T-cell (primary cell): Measurements from ENCODE around the gene LYSET. TPM values are rescaled to one million over a fixed set of nuclear protein-coding genes. Genes with fewer than 3 reads are reported as not detected.

ENCODE experiments used
- ATAC-seq, 4 experiments: fragments of 200-7000 bp in 3 of 4; fragments of 150-1000 bp in 1 of 4; cut with Tn5 transposase; replicated peaks in 1 of 4; 1 replicate in 3 of 4; 2 replicates in 1 of 4; pipeline ENCODE4 v1.10.0; 2021; ENCODE audit warnings: moderate library complexity in 3 of 4, mild to moderate bottlenecking in 2 of 4, moderate number of reproducible peaks in 1 of 4
- CTCF ChIA-PET, 2 donors: fragments of 300-600 bp; sonication (Branson Sonifier 250); formaldehyde crosslinking; loops; one replicate each; lab custom pipeline; 2022; ENCODE audit warnings: antibody characterized with exemption in 2 of 2; lab: Charles Lee
- POLR2A ChIA-PET, 2 donors: fragments of 300-600 bp; sonication (Branson Sonifier 250); formaldehyde crosslinking; loops; one replicate each; lab custom pipeline; 2022; ENCODE audit warnings: antibody characterized with exemption in 2 of 2; lab: Charles Lee
- DNase-seq, 35 experiments: peaks; one replicate each; pipeline versions ENCODE4 v3.0.0 to v3.0.0-alpha.2; 2013 to 2023
- H3K27ac ChIP-seq: one replicate; pipeline ENCODE4 v1.5.1; 2013; ENCODE audit warnings: low read length
- H3K27me3 ChIP-seq, 2 experiments: replicated peaks in 1 of 2; 1 replicate in 1 of 2; 2 replicates in 1 of 2; pipeline versions ENCODE4 v1.6.1 to v1.7.0; 2013; ENCODE audit warnings: low read length in 1 of 2, mixed read lengths in 1 of 2; ENCODE audit not compliant: control insufficient read depth in 2 of 2, insufficient read depth in 2 of 2; ENCODE audit errors: extremely low read depth in 1 of 2
- H3K36me3 ChIP-seq, 2 donors: 1 replicate in 1 of 2; 2 replicates in 1 of 2; pipeline versions ENCODE4 v1.6.1 to v1.7.0; 2013; ENCODE audit warnings: low read length in 1 of 2; ENCODE audit not compliant: control insufficient read depth in 2 of 2, insufficient read depth in 1 of 2; ENCODE audit errors: extremely low read depth in 1 of 2
- H3K4me1 ChIP-seq, 2 experiments: 1 replicate in 1 of 2; 2 replicates in 1 of 2; pipeline versions ENCODE4 v1.6.1 to v1.7.0; 2013; ENCODE audit warnings: low read length in 2 of 2, mixed read lengths in 1 of 2; ENCODE audit not compliant: insufficient read depth in 2 of 2, control insufficient read depth in 1 of 2; ENCODE audit errors: extremely low read depth in 1 of 2
- H3K4me3 ChIP-seq, 2 donors: 1 replicate in 1 of 2; 2 replicates in 1 of 2; pipeline versions ENCODE4 v1.5.1 to v1.7.0; 2013; ENCODE audit warnings: mild to moderate bottlenecking in 2 of 2, low read length in 1 of 2, moderate library complexity in 1 of 2; ENCODE audit not compliant: control insufficient read depth in 1 of 2; ENCODE audit errors: extremely low read depth in 1 of 2
- H3K9me3 ChIP-seq: 2 replicates; pipeline ENCODE4 v1.7.0; 2013
- H3K27ac Mint-ChIP-seq, 2 donors: one replicate each; pipeline ENCODE4 v1.8.0; 2020 to 2021; ENCODE audit warnings: mild to moderate bottlenecking in 2 of 2, mixed read lengths in 2 of 2
- H3K27me3 Mint-ChIP-seq, 2 donors: one replicate each; pipeline ENCODE4 v1.8.0; 2021 to 2022; ENCODE audit warnings: mixed read lengths in 2 of 2
- H3K36me3 Mint-ChIP-seq: one replicate; pipeline ENCODE4 v1.8.0; 2021; ENCODE audit warnings: mixed read lengths
- H3K4me1 Mint-ChIP-seq, 3 donors: one replicate each; pipeline ENCODE4 v1.8.0; 2020 to 2022; ENCODE audit warnings: mixed read lengths in 3 of 3, mild to moderate bottlenecking in 1 of 3
- H3K4me3 Mint-ChIP-seq, 3 donors: one replicate each; pipeline ENCODE4 v1.8.0; 2020 to 2022; ENCODE audit warnings: mild to moderate bottlenecking in 3 of 3, mixed read lengths in 3 of 3, moderate library complexity in 3 of 3
- H3K9me3 Mint-ChIP-seq, 3 donors: one replicate each; pipeline ENCODE4 v1.8.0; 2020 to 2022; ENCODE audit warnings: mixed read lengths in 3 of 3
- WGBS: methylation state at CpG from one replicate; pipeline ENCODE4 v1.1.5; 2013; ENCODE audit warnings: missing lambda C conversion rate; ENCODE audit not compliant: insufficient coverage; 5-methylcytosine and 5-hydroxymethylcytosine counted together
- total RNA-seq, 35 experiments: library from RNA in 6 of 35; stranded (reverse) in 6 of 35; fragments of 120-200 nt in 1 of 35; gene quantifications; one replicate each; pipeline versions ENCODE4 v1.2.1 to v1.2.4 and lab custom pipeline; 2013 to 2026

Gene LYSET
- total RNA-seq, 5 donors from 2014 or later (not counting 1 experiment from before 2014, with no cell fraction given) = 7.9 to 16.9 (median 14.8) TPM

- H3K27ac ChIP-seq = no peak overlapping the region
- no peak overlapping the region for H3K4me3 ChIP-seq
- H3K4me1 ChIP-seq = no peaks in the 10 kb centered on the region
- WGBS = 86% methylated on average over 1 of the region's 1 CpG
- ChIA-PET POLR2A (interaction anchor here in 1 of 2 donors (0.6 kb wide), 1 partner anchor 213 kb away, joined by 4 read pairs; no protein-coding TSS in a partner anchor), CTCF (no interaction called here)
- H3K36me3 ChIP-seq = no peaks in the 10 kb centered on the region
- no peaks in the 10 kb centered on the region for H3K9me3 ChIP-seq
- H3K27me3 ChIP-seq = no peaks in the 10 kb centered on the region
- Mint-ChIP-seq H3K4me3 (no peak overlapping the region), H3K9me3 (no peaks in the 10 kb centered on the region), H3K27me3 (no peaks in the 10 kb centered on the region), H3K36me3 (peaks cover 5% of the 10 kb centered on the region), H3K4me1 (peaks cover 0 to 1% (median 0%) of the 10 kb centered on the region in 3 donors), H3K27ac (no peak overlapping the region)
- no peak for ATAC-seq
- no peak for DNase-seq
Observed at GRCh38 chr14:93195316-93195999, 10.3 kb downstream of the LYSET start.

DNA sequence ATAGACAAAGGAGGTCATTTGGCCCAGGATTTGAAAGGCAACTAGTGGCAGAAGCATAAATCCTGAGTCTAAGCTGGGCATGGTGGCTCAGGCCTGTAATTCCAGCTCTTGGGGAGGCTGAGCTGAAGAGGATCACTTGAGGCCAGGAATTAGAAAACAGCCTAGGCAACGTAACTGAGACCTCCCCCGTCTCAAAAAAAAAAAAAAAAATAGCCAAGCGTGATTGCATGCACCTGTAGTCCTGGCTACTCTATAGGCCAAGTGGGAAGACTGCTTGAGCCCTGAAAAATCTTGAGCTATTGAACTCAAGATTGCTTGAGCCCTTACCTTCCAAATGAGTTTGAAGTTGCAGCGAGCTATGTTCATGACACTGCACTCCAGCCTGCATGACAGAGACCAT lies 13.9 kb downstream of the LYSET start:
- H3K4me1 Mint-ChIP-seq = peaks cover 6 to 9% (median 7%) of the 10 kb centered on the region in 3 donors
- CTCF ChIA-PET = interaction anchor here (0.6 to 1.2 kb wide), 5 partner anchors 10 to 78 kb away, joined by 3 to 6 read pairs (median 3); no protein-coding TSS in a partner anchor

GRCh38 chr14:93200553-93200952 lies 15.4 kb downstream of the LYSET start:
- Mint-ChIP-seq H3K27me3 (no peaks in the 10 kb centered on the region), H3K9me3 (no peaks in the 10 kb centered on the region), H3K4me1 (peaks cover 20 to 23% (median 20%) of the 10 kb centered on the region in 3 donors), H3K27ac (no peak overlapping the region), H3K36me3 (peaks cover 7% of the 10 kb centered on the region), H3K4me3 (no peak overlapping the region)
- 100% methylated on average over 2 of the region's 5 CpGs for WGBS
- CTCF ChIA-PET = no interaction called here
- Histone ChIP-seq H3K9me3 (no peaks in the 10 kb centered on the region), H3K27ac (no peak overlapping the region), H3K36me3 (no peaks in the 10 kb centered on the region), H3K4me1 (peaks cover 1 to 9% of the 10 kb centered on the region in 2 experiments), H3K4me3 (no peak overlapping the region), H3K27me3 (no peaks in the 10 kb centered on the region)
- DNase-seq = no peak
- POLR2A ChIA-PET = no interaction called here
- ATAC-seq = no peak

More for the DNA sequence above, 13.9 kb downstream of the LYSET start:
- H3K9me3 Mint-ChIP-seq = no peaks in the 10 kb centered on the region
- H3K36me3 Mint-ChIP-seq = peaks cover 7% of the 10 kb centered on the region
- DNase-seq (no peak), ATAC-seq (no peak)
- H3K27ac ChIP-seq = no peak overlapping the region
- H3K4me3 ChIP-seq = no peak overlapping the region
- no peaks in the 10 kb centered on the region for H3K9me3 ChIP-seq
- H3K27me3 ChIP-seq = no peaks in the 10 kb centered on the region
- no peaks in the 10 kb centered on the region for H3K27me3 Mint-ChIP-seq
- H3K4me3 Mint-ChIP-seq = no peak overlapping the region
- POLR2A ChIA-PET = interaction anchor here in 1 of 2 donors (0.6 kb wide), 1 partner anchor 13 kb away, joined by 4 read pairs; no protein-coding TSS in a partner anchor
- H3K4me1 ChIP-seq = no peaks in the 10 kb centered on the region
- H3K27ac Mint-ChIP-seq = no peak overlapping the region
- no peaks in the 10 kb centered on the region for H3K36me3 ChIP-seq
- 94% methylated on average over 4 of the region's 4 CpGs for WGBS

DNA sequence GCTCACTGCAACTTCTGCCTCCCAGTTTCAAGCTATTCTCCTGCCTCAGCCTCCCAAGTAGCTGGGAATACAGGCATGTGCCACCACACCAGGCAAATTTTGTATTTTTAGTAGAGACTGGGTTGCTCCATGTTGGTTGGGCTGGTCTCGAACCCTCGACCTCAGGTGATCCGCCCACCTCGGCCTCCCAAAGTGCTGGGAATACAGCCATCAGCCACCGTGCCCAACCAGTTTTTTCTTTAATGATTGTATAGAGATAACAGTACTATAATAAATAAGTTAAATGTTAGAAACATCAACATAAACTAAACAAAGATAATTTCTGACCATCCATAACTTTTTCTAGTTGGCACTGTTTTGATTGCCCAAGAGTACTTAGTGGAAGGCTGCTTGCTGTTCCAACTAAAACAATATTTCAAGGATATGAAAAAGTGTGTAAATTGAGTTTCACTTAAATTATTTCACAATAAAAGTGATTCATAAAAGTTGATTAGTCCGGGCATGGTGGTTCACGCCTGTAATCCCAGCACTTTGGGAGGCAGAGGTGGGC lies 16.1 kb downstream of the LYSET start:
- H3K27me3 ChIP-seq = no peaks in the 10 kb centered on the region
- peaks cover 26 to 30% (median 27%) of the 10 kb centered on the region in 3 donors for H3K4me1 Mint-ChIP-seq
- CTCF ChIA-PET = no interaction called here
- H3K36me3 Mint-ChIP-seq = peaks cover 7% of the 10 kb centered on the region
- no peaks in the 10 kb centered on the region for H3K9me3 ChIP-seq
- no peak overlapping the region for H3K27ac ChIP-seq
- H3K27me3 Mint-ChIP-seq = no peaks in the 10 kb centered on the region
- no peaks in the 10 kb centered on the region for H3K36me3 ChIP-seq
- ATAC-seq (no peak), DNase-seq (no peak)
- peaks cover 3 to 15% of the 10 kb centered on the region in 2 experiments for H3K4me1 ChIP-seq
- POLR2A ChIA-PET = no interaction called here
- H3K27ac Mint-ChIP-seq = no peak overlapping the region
- H3K4me3 ChIP-seq = no peak overlapping the region
- H3K9me3 Mint-ChIP-seq = no peaks in the 10 kb centered on the region
- no peak overlapping the region for H3K4me3 Mint-ChIP-seq
- WGBS = no CpG with 5 or more reads among the region's 7 CpGs

DNA sequence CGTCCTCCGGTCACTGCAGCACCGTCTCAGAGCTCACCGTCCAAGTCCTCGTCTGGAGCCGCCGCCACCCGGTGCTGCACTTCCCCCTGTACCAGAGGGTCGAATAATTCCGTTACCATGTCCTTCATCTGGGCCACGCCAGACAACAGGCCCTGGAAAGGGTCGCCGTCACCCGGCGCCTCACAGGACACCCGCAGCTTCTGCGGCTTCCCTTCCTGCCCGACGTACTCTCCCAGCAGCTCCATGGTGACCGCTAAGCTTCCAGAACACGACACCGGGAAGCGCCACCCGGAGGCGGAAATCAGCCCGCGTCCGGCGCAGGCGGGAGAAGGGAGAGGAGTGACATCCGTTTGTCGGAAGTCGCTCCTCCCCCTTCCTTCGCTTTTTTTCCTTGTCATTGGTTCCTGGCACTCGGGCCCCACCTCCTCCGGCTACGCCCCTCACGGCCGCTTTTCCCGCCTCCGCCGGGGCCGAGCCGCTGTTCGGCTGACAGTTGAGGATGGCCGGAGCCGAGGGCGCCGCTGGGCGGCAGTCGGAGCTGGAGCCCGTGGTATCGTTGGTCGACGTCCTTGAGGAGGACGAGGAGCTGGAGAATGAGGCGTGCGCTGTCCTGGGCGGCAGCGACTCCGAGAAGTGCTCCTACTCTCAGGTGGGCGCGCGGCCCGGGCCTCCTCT lies 21.8 kb downstream of the LYSET start, which contains the start of the genes GON7 and UBR7:
Gene GON7, minus strand, starts transcription at position 273 of the 675 bp plus-strand sequence. Its CDS starts 28 bp downstream, at position 245.
Gene UBR7, plus strand, starts transcription at position 464 of the 675 bp plus-strand sequence. Its CDS starts 36 bp downstream, at position 500.
- POLR2A ChIA-PET = interaction anchor here in 1 of 2 donors (0.6 to 0.7 kb wide), 2 partner anchors 12 to 24 kb away, joined by 4 to 5 read pairs; no protein-coding TSS in a partner anchor
- Histone ChIP-seq H3K4me3 (peak within 1 kb of the TSS; percentile 79 to 85), H3K27me3 (no peaks in the 10 kb centered on the region), H3K27ac (peak within 1 kb of the TSS; percentile 46), H3K36me3 (peaks cover 0 to 3% of the 10 kb centered on the region in 2 donors), H3K4me1 (peaks cover 13 to 30% of the 10 kb centered on the region in 2 experiments), H3K9me3 (no peaks in the 10 kb centered on the region)
- peak within 1 kb of the TSS; percentile 87 to 94 for H3K27ac Mint-ChIP-seq
- under 1% methylated on average over 61 of the region's 65 CpGs for WGBS
- peaks cover 8% of the 10 kb centered on the region for H3K36me3 Mint-ChIP-seq
- peak; percentile 67 to 93 (median 81) for DNase-seq
- peak within 1 kb of the TSS; percentile 96 to 100 (median 97) for H3K4me3 Mint-ChIP-seq
- H3K9me3 Mint-ChIP-seq = no peaks in the 10 kb centered on the region
- peak; percentile 97 to 98 (median 98) for ATAC-seq
- H3K27me3 Mint-ChIP-seq = no peaks in the 10 kb centered on the region
- peaks cover 50 to 52% (median 50%) of the 10 kb centered on the region in 3 donors for H3K4me1 Mint-ChIP-seq
- CTCF ChIA-PET = interaction anchor here (0.6 to 2.1 kb wide), 9 partner anchors 12 to 94 kb away, joined by 3 to 18 read pairs (median 5); partner anchors contain the start of genes LYSET (in 1 of the 2) and MOAP1 (in 1 of the 2)
